Activated naive CD4-positive, alpha-beta T cell treated with anti-CD3 and anti-CD28 coated beads, Interleukin-2, amount 50 U/mL, for 72 hours (primary cell): ENCODE measurements around the gene TMX2. TPM values are rescaled to one million over a fixed set of nuclear protein-coding genes. Genes with fewer than 3 reads are reported as not detected.

ENCODE experiments used
- ATAC-seq, 2 donors: fragments of 150-1000 bp; cut with Tn5 transposase; 2 replicates each; pipeline ENCODE4 v1.10.0; 2021; ENCODE audit warnings: mild to moderate bottlenecking in 2 of 2, moderate library complexity in 2 of 2
- DNase-seq, 2 donors: peaks; one replicate each; pipeline ENCODE4 v3.0.0; 2021 to 2022; ENCODE audit warnings: low spot score in 2 of 2
- H3K27ac Mint-ChIP-seq, 2 donors: one replicate each; pipeline ENCODE4 v1.8.0; 2022; ENCODE audit warnings: mild to moderate bottlenecking in 2 of 2, mixed read lengths in 2 of 2
- H3K36me3 Mint-ChIP-seq, 2 donors: one replicate each; pipeline ENCODE4 v1.8.0; 2022; ENCODE audit warnings: mixed read lengths in 2 of 2
- H3K9me3 Mint-ChIP-seq, 2 donors: one replicate each; pipeline ENCODE4 v1.8.0; 2022; ENCODE audit warnings: mixed read lengths in 2 of 2
- total RNA-seq, 2 donors: library from RNA; stranded (reverse); gene quantifications; one replicate each; pipeline ENCODE4 v1.2.3, GENCODE V29; 2022

Gene TMX2
- total RNA-seq, 2 donors from 2014 or later, result 51.1 to 52.7 TPM

DNA sequence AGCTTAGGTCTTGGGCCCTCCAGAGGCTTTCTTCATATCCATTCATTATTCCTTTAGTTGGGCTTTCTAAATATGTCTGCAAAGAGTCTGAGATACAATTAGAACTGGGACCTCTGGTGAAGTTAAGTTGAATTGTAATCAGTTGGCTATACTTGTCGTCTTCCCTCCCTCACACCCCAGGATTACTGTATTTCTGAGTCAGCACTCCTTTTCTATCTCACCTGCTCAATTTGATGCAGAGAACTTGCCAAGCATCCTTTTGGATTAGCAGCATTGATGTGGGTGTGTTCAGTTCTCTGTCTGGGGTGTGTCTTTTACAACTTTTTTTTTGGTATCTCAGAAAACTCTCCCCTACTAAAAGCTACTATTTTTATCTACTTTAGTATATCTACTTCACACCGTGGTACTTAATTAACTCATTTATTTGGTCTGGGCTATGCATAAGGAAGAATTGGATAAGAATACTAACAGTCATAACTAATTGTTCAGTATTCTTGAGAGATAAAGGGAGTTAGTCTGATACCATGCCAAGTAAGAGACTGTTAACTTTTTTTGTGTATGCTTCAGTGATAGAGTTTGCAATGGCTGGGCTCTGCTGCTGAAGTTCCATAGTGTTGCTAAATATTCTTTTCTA is 64.3 kb downstream of the TMX2 start:
- Mint-ChIP-seq H3K9me3 (no peaks in the 10 kb centered on the region), H3K36me3 (no peaks in the 10 kb centered on the region), H3K27ac (peak overlapping the region in 1 of 2 donors; percentile 18)
- no peak for ATAC-seq
- no peak for DNase-seq

DNA sequence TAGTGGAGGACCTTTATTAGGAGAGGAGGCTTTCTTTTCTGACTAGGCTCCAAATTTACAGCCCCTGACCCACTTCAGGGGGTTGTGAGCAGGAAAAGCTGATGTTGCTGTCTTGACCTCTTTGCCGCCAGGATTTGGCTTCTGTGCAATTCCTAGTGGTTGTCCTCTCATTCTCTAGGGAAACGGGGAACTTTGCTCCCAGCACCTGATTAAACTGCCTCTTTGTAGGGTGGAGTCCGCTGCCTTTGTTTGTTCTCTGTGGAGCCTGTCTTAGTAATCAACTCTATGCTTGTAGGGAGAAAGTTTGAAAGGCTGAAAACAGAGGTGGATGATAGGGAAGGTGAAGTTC is 65.5 kb downstream of the TMX2 start:
- DNase-seq (no peak), ATAC-seq (no peak)
- no peaks in the 10 kb centered on the region for H3K9me3 Mint-ChIP-seq
- no peaks in the 10 kb centered on the region for H3K36me3 Mint-ChIP-seq
- no peak overlapping the region for H3K27ac Mint-ChIP-seq

DNA sequence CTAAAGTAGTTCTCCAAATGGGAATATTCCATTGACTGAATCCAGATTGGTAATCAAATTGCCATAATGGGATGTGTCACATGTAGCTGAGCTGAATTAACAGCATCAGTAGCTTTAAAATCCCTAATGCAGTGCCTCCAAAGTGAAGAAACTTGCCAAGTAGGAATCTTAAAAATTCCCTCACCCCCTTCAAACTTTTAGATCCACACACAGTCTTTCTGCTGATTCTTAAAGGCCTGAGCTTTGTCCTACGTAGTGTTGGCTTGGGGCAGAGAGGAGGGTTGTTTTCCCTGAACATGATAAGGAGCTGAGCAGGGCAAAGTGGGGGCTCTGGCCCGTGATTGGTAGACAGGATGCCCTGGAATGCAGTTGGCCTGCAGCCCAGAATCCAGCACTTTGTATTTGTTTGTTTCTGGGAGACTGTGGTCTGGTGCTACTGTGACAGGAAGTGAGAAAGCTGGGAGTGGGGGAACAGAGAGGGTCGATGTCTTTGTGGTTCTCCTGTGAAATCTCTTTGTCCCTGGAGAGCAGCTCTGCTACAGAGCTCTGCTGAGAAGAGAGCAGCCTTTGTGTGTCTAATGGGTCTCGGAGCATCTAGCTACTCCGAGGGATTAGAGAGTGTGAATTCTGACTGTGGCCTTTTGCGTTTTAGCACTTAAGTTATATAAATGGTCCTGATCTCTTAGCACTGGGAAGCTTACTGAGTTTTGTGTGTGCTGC is 66.1 kb downstream of the TMX2 start:
- Mint-ChIP-seq H3K36me3 (no peaks in the 10 kb centered on the region), H3K27ac (no peak overlapping the region), H3K9me3 (no peaks in the 10 kb centered on the region)
- DNase-seq (no peak), ATAC-seq (no peak)

DNA sequence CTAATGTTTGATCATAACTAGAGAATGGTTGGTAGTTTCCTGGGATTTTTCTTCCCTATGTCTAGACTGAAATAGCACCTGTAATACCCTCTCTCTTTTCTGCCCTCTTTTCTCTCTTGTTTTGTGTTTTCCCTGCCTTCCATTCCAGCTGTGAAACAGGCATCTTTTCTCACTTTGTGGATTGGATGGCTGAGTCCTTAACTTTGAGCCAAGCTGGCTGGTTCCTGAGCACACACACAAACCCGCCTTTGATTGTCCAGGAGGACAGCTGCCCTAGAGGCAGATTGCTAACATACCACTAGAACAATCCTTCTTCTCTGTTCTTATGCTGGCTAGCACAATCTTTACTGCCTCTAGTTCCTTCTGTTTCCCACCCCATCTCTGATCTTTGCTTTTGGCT is 66.9 kb downstream of the TMX2 start:
- no peaks in the 10 kb centered on the region for H3K9me3 Mint-ChIP-seq
- DNase-seq (no peak), ATAC-seq (no peak)
- no peak overlapping the region for H3K27ac Mint-ChIP-seq
- no peaks in the 10 kb centered on the region for H3K36me3 Mint-ChIP-seq

- Mint-ChIP-seq H3K27ac (peak overlapping the region in 1 of 2 donors; percentile 24), H3K36me3 (no peaks in the 10 kb centered on the region), H3K9me3 (no peaks in the 10 kb centered on the region)
- DNase-seq, result no peak
- ATAC-seq, result no peak
These were observed 69.1 kb downstream of the TMX2 start for GRCh38 chr11:57781529-57781943.

- H3K9me3 Mint-ChIP-seq, result no peaks in the 10 kb centered on the region
- no peak overlapping the region for H3K27ac Mint-ChIP-seq
- no peak for ATAC-seq
These were observed 72.7 kb downstream of the TMX2 start for GRCh38 chr11:57785072-57785471.

DNA sequence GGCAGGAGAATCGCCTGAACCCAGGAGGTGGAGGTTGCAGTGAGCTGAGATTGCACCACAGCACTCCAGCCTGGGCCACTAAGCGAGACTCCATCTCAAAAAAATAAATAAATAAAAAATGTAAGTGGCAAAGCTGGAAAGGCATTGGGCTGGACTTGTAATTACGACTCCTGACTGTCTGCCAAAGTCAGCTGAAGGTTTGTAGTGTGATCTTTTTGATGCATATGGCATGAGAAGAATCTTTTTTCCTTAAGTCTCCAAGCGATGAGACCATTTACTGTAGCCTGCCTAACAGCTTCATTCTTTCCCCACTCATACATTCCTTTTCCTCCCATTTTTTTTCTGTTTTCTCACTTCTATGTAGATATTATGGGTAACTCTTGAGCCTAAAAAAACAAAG is 74.0 kb downstream of the TMX2 start:
- ATAC-seq, result no peak
- no peak overlapping the region for H3K27ac Mint-ChIP-seq

More at GRCh38 chr11:57785072-57785471, 72.7 kb downstream of the TMX2 start:
- no peak for DNase-seq
- no peaks in the 10 kb centered on the region for H3K36me3 Mint-ChIP-seq

DNA sequence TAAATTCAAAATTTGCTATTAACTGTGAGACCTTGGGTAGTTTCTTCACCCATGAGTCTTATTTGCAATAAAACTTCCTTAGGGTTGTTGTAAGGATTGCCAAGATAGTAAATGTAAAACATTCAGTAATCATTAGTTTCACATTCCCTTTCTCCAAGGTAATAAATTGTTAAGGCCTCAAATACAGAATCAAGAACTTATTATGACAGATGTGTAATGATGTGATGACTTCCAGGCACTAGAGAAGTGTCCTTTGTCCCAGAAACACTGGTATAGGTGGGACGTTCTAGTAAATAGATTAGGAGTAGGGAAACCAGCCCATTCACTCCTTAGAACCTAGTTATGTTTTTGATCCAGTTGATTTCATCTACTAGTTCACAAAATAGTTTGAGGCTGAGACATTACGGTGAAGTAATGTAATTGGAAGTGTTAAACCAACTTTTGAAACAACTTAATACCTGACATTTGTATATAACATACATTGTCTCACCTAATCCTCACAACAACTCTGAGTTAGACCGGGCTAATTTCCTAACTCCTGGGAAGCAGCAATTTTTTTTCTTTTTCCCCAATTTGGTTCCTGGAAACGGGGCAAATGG is 74.7 kb downstream of the TMX2 start:
- Mint-ChIP-seq H3K9me3 (no peaks in the 10 kb centered on the region), H3K27ac (no peak overlapping the region), H3K36me3 (no peaks in the 10 kb centered on the region)
- DNase-seq, result no peak
- no peak for ATAC-seq

More for the DNA sequence above, 74.0 kb downstream of the TMX2 start:
- Mint-ChIP-seq H3K9me3 (no peaks in the 10 kb centered on the region), H3K36me3 (no peaks in the 10 kb centered on the region)
- DNase-seq, result no peak

DNA sequence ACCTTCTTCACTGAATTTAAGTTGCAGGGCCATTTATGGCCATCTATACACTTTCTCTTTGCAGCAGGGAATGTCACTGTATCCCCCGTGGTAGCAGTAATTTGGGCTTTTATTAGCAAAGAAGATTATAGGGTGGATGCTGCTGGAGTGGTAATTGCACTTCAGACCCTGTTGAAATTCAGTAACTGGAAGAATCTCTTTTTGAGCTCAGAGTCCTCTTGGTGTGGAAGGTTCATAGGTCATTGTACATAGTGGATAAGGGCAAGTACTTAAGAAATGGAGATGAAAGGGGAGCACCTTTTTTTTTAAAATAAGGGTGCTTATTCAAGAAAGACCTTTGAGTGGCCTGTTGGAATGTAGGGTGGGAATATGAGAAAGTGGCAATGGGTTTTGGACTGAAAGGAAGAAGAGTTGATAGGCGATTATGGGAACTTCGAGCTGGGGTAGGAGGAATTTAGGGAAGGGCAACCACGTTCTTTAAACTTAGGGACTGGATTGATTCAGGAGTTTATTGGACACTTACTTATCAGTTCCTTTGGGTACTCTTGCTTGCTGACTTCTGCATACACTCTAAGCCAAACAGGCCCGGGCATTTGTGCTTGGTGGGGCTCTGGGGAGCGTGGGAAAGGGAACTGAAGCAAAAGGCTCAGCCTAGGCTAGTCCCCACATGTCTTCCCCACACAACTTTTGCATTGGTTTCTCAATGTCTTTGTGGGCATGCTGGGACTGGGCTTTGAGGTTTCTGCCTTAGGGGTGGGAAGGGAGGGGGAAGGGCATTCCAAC is 75.7 kb downstream of the TMX2 start:
- DNase-seq, result no peak
- no peaks in the 10 kb centered on the region for H3K36me3 Mint-ChIP-seq
- H3K9me3 Mint-ChIP-seq, result no peaks in the 10 kb centered on the region
- ATAC-seq, result no peak
- H3K27ac Mint-ChIP-seq, result no peak overlapping the region

DNA sequence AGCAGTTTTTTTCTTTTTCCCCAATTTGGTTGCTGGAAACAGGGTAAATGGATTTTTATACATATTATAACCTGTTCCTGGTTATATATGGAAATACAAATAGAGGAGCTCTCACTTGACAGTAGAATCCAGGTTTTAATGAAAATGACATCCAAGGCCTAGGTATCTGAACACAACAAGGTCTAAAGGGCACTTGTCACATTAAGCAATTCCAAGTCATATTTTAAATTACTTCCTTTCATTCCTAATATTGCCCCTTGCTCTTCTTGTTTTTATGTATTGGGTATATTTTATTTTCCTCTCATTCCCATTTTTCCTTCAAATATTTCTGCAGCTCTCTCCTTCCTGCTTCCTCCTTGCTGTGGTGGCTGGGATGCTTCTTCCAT is 76.3 kb downstream of the TMX2 start:
- no peak for ATAC-seq
- Mint-ChIP-seq H3K9me3 (no peaks in the 10 kb centered on the region), H3K27ac (no peak overlapping the region), H3K36me3 (no peaks in the 10 kb centered on the region)
- no peak for DNase-seq

Other genes with a start within 250 kb of the TMX2 start
- gene SLC43A1, start 196.9 kb upstream of the TMX2 start, total RNA-seq, result 10 to 100 TPM; 11.4 to 26.0 TPM
- gene TIMM10, start 181.8 kb upstream of the TMX2 start, total RNA-seq, result 10 to 100 TPM; 86.8 to 90.1 TPM
- not detected for gene SMTNL1, start 175.0 kb upstream of the TMX2 start, total RNA-seq
- 100 to 1,000 TPM; 122 to 188 TPM for gene UBE2L6, start 144.9 kb upstream of the TMX2 start, total RNA-seq
- gene SERPING1, start 114.9 kb upstream of the TMX2 start, total RNA-seq, result 1 to 10 TPM in 1 of 2 donors, not detected in 1; 1.6 TPM
- 1 to 10 TPM in 1 of 2 donors, not detected in 1; 1.4 TPM for gene YPEL4, start 62.7 kb upstream of the TMX2 start, total RNA-seq
- 10 to 100 TPM; 15.5 to 23.5 TPM for gene CLP1, start 54.8 kb upstream of the TMX2 start, total RNA-seq
- 10 to 100 TPM; 49.5 to 59.6 TPM for gene ZDHHC5, start 44.5 kb upstream of the TMX2 start, total RNA-seq
- gene MED19, start 378 bp upstream of the TMX2 start, total RNA-seq, result 10 to 100 TPM; 10.6 to 11.2 TPM
- gene SELENOH, start 28.9 kb downstream of the TMX2 start, total RNA-seq, result 100 to 1,000 TPM; 156 to 237 TPM
- not detected for gene BTBD18, start 39.2 kb downstream of the TMX2 start, total RNA-seq
- 10 to 100 TPM; 10.4 to 19.7 TPM for gene CTNND1, start 49.2 kb downstream of the TMX2 start, total RNA-seq